NCI-H510A (cell line): ENCODE data around the gene DYNLT5.
"Not testable (repeated sequence)": the region's sequence is repeated elsewhere in the genome, so short reads cannot be mapped to it uniquely, and the experiment has no call there.

Source experiments
- DNase-seq: peaks from one replicate; lab custom pipeline; 2025; lab: John Stamatoyannopoulos, UW

The DYNLT5 gene

GRCh38 chr1:66791621-66792610, 39.7 kb downstream of the DYNLT5 start:
- no peak for DNase-seq

- not testable (repeated sequence) for DNase-seq
These were observed 43.6 kb downstream of the DYNLT5 start for GRCh38 chr1:66795839-66796238.

- DNase-seq = no peak
These were observed 57.0 kb downstream of the DYNLT5 start for GRCh38 chr1:66809245-66809644.

- no peak for DNase-seq
These were observed 57.6 kb downstream of the DYNLT5 start for GRCh38 chr1:66809736-66810326.

- no peak for DNase-seq
These were observed 72.5 kb downstream of the DYNLT5 start for GRCh38 chr1:66824771-66825170.
